IPS DF 4.7 (cell line): Measurements from ENCODE around the gene HOMER3.
"Not testable (repeated sequence)": the region's sequence is repeated elsewhere in the genome, so short reads cannot be mapped to it uniquely, and the experiment has no call there.

ENCODE experiments used
- DNase-seq: peaks from one replicate; pipeline ENCODE4 v3.0.0-alpha.2; 2013; ENCODE audit warnings: low spot score; ENCODE audit errors: extremely low read depth

Gene HOMER3

GRCh38 chr19:18902519-18902918 is 38.5 kb downstream of the HOMER3 start:
- not testable (repeated sequence) for DNase-seq

- no peak for DNase-seq
Observed at GRCh38 chr19:18901491-18901890, 39.5 kb downstream of the HOMER3 start.

- DNase-seq = no peak
Observed at GRCh38 chr19:18900700-18901481, 40.1 kb downstream of the HOMER3 start.

- DNase-seq = no peak
Observed at GRCh38 chr19:18899624-18900560, 41.1 kb downstream of the HOMER3 start.

- no peak for DNase-seq
Observed at GRCh38 chr19:18898607-18899408, 42.2 kb downstream of the HOMER3 start.

GRCh38 chr19:18898081-18898606 is 42.9 kb downstream of the HOMER3 start:
- no peak for DNase-seq

- DNase-seq = no peak
Observed at GRCh38 chr19:18897094-18898029, 43.7 kb downstream of the HOMER3 start.

GRCh38 chr19:18896421-18896841 is 44.6 kb downstream of the HOMER3 start:
- no peak for DNase-seq

- no peak for DNase-seq
Observed at GRCh38 chr19:18895824-18896341, 45.1 kb downstream of the HOMER3 start, which contains the start of gene CERS1. CERS1 (minus strand) TSS chr19:18896158; CDS start chr19:18896072, 86 bp downstream.

- no peak for DNase-seq
Observed at GRCh38 chr19:18895038-18895823, 45.8 kb downstream of the HOMER3 start.

- DNase-seq = no peak
Observed at GRCh38 chr19:18894254-18895037, 46.6 kb downstream of the HOMER3 start.

GRCh38 chr19:18893587-18894253 is 47.3 kb downstream of the HOMER3 start:
- DNase-seq = no peak

- no peak for DNase-seq
Observed at GRCh38 chr19:18889949-18890745, 50.9 kb downstream of the HOMER3 start.

GRCh38 chr19:18886972-18887371 is 54.0 kb downstream of the HOMER3 start:
- no peak for DNase-seq

- no peak for DNase-seq
Observed at GRCh38 chr19:18883526-18884304, 57.3 kb downstream of the HOMER3 start.

GRCh38 chr19:18881491-18881890 is 59.5 kb downstream of the HOMER3 start:
- DNase-seq = no peak
